ENCODE measurements around the gene UGT1A7.
"Not testable (repeated sequence)": the region's sequence is repeated elsewhere in the genome, so short reads cannot be mapped to it uniquely, and the experiment has no call there.

UGT1A7 gene

DNA sequence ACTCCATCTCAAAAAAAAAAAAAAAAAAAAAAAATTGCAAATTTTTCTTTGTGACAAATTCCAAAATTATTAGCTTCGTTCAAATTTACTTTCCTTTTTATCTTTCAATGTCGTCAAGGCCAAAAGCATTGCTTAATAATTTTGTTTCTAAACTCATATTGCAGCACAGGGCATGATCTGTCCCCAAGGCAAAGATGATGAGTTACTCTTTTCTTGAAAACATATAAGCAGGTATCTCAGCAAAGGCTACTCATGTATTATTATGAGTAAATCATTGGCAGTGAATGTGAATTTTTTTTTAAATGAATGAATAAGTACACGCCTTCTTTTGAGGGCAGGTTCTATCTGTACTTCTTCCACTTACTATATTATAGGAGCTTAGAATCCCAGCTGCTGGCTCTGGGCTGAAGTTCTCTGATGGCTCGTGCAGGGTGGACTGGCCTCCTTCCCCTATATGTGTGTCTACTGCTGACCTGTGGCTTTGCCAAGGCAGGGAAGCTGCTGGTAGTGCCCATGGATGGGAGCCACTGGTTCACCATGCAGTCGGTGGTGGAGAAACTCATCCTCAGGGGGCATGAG is at the start of gene UGT1A7:
UGT1A7 (plus strand) TSS at position 381 of the 579 bp plus-strand sequence; CDS start at position 418, 37 bp downstream.
- DNase-seq, result no peak

DNA sequence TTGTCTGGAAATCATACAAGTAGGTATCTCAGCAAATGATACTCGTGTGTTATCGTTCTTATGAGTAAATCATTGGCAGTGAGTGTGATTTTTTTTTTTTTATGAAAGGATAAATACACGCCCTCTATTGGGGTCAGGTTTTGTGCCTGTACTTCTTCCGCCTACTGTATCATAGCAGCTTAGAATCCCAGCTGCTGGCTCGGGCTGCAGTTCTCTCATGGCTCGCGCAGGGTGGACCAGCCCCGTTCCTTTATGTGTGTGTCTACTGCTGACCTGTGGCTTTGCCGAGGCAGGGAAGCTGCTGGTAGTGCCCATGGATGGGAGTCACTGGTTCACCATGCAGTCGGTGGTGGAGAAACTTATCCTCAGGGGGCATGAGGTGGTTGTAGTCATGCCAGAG is 45.4 kb upstream of the UGT1A7 start, which contains the start of gene UGT1A10:
UGT1A10 (plus strand) TSS at position 143 of the 400 bp plus-strand sequence; CDS start at position 218, 75 bp downstream.
- not testable (repeated sequence) for DNase-seq

DNA sequence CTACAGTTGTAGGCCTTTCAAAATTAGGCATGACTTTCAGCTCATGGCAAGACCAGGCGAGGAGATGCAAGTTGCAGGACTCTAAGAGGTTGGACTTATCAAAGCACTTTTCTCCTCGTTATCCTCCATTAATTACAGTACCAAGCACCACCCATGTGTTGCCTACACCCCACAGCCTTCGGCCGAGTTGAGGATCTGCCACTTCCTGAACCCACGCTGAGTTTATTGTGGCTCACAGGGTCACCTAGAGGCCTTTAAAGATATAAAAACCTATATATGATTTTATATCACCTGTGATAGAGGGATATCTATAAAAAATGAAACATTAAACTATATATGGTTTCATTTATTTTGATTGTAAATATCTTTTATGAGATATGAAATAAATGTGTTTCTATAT is 42.9 kb upstream of the UGT1A7 start:
- no peak for DNase-seq

GRCh38 chr2:233639860-233640259 is 41.8 kb upstream of the UGT1A7 start:
- DNase-seq, result no peak

- no peak for DNase-seq
Measured at GRCh38 chr2:233643128-233643527, 38.6 kb upstream of the UGT1A7 start.

- not testable (repeated sequence) for DNase-seq
Measured at GRCh38 chr2:233646033-233646432, 35.7 kb upstream of the UGT1A7 start.

GRCh38 chr2:233650981-233651380 is 30.7 kb upstream of the UGT1A7 start:
- no peak for DNase-seq

DNA sequence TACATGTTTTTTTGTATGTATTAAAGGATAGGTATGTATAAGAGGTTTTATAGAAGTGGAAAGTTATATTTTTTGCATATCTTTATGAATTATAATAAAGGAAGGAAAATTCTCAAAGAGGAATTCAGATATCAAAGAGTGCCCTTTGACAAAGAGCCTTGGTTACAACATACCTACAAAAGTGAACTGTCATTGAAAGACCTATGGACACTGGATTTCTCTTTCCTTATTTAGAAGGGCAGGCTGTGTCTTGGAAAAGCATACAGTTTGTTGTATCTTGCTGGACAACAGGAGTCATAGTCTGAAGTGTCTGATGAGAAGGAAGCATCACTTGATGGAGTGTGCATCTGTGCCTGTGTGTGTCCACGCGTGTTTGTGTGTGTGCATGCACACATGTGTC is 30.3 kb upstream of the UGT1A7 start:
- no peak for DNase-seq

- DNase-seq, result no peak
Measured at GRCh38 chr2:233654501-233654900, 27.2 kb upstream of the UGT1A7 start.

DNA sequence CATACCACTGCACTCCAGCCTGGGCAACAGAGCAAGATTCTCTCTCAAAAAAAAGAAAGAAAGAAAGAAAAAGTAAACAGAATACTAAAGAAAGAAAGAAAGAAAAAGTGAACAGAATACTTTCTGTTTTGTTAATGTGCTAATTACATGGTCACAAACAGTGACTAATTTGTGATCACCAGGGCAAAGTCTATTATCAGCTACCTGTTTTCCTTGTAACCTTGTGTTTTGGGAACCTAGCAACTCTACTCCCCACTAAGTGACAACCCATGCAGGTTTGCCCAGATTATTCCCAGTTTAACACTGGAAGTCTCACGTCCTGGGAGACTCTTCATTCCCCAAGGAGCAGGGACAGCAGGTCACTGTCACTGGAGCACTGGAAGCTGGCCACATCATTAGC is 26.7 kb upstream of the UGT1A7 start:
- DNase-seq, result no peak

DNA sequence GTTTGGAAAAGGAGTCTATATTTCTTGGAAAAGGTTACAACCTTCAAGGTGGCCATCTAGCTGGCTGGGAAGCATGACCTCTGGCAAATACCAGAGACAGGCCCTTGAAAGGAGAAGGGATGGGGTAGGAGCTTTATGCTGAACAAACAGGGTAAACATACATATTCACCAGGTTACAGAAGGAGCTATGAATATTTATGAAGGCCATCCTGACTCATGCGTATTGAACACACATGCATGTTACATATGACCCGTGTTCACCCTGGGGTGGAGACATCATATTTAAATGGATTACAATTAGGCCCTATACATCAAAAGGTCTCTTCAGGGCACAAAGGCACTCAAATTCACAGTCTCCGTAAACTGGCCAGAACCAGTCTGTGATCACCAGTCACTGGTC is 25.8 kb upstream of the UGT1A7 start:
- not testable (repeated sequence) for DNase-seq

DNA sequence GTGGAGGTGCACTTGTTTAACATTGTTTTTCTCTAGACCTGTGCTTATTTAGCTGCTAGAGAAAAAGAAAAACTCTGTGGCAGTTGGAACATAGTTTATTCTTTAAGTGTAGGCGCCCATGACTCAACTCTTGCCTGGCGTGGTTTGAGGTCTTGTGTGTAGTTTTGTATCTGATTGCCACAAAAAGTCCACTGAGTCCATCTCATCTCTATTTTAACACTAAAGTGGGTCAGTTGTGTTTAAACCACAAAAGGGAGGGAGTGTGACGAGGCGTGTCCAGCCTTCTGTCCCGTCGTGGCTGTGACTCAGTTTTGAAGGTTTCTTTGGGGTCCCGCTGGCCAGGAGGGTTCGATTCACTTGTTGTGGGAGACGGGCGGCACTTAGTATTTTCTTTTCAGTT is 25.3 kb upstream of the UGT1A7 start:
- no peak for DNase-seq

DNA sequence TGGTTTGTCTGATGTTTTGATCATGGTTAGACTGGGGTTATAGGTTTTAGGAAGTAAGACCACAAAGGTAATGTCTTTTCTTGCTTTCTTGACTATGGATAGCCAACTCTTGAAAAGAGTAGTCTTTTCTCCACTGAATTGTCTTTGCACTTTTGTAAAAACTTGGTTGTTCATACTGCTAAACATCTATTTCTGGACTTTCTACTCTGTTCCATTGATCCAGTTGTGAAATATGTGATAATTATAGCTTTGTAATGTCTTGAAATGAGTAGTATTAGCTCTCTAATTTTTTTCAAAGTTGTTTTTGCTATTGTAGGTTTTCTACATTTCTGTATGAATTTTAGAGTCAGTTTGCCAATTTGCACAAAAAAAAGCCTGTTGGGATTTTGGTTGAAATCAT is 23.1 kb upstream of the UGT1A7 start:
- no peak for DNase-seq

- no peak for DNase-seq
Measured at GRCh38 chr2:233663911-233664310, 17.8 kb upstream of the UGT1A7 start.

- DNase-seq, result no peak
Measured at GRCh38 chr2:233668605-233669260, 13.0 kb upstream of the UGT1A7 start.

- no peak for DNase-seq
Measured at GRCh38 chr2:233671290-233672161, 10.2 kb upstream of the UGT1A7 start, which contains the start of gene UGT1A9. Gene UGT1A9 (plus strand): TSS chr2:233671898. CDS start chr2:233671935, 37 bp downstream.

GRCh38 chr2:233672886-233673285 is 8.8 kb upstream of the UGT1A7 start:
- DNase-seq, result no peak

GRCh38 chr2:233673896-233674295 is 7.8 kb upstream of the UGT1A7 start:
- DNase-seq, result no peak

DNA sequence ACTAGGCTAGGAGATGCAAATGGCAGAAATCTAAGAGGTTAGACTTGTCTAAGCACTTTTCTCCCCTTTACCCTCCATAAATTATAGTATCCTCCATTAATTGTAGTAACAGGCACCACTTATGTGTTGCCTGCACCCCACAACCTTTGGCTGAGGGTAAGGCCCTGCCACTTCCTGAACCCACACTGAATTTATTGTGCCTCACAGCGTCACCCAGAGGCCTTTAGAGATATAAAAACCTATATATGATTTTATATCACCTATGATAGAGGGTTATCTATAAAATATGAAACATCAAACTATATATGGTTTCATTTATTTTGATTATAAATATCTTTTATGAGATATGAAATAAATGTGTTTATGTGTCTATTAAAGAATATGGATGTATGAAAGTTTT is 7.4 kb upstream of the UGT1A7 start:
- DNase-seq, result no peak

- DNase-seq, result no peak
Measured at GRCh38 chr2:233674995-233675394, 6.7 kb upstream of the UGT1A7 start.

DNA sequence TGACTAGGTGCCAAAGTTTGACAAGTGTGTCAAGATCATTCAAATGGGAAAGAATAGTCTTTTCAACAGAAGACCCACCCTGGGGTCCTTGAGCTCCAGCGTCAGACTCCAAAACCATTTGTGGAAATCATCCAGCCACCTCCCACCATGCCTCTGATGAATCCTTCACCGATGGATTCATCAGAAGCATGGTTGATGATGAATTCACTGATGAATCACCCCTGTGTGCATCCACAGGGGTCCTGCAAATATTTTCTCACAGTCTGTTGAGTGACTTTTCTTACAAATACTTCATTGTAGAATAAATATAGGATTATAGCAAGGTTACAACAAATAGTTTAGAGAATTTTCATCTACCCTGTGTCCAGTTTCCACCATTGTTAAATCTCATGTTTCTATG is 5.7 kb upstream of the UGT1A7 start:
- DNase-seq, result no peak

GRCh38 chr2:233679196-233679595 is 2.5 kb upstream of the UGT1A7 start:
- no peak for DNase-seq

DNA sequence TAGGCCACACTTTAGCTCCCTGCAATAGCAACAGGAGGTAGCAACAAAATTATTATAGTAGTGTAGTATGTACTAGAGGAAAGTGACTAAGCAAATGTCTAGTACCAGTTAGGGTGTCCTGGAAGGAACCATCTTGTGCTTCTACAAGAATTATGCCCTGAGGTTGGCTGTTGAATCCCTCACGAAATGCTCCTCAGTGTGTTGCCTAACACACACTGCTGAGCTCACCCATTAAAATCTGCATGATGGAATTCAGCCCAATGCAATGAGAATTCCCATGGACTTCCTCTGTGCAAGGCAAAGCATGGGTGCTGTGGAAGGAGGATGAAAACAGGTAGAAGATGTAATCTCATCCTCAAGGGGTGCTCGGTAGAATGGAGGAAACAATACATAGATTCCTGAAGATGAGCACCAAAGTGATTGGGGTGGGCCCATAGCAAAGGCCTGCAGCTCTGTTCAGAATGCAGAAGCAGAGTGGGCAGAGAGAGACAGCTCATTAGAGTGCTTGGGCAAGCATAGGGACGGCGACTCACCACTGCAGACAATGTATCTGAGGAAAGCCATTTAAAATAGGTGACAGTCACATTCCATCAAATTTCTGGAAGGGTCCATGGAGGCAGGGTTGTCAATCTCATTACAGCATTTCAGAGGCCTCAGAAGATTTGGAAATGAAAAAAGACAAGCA is 1.2 kb upstream of the UGT1A7 start:
- DNase-seq, result no peak
